GM19099 (cell line): Measurements from ENCODE around the gene CLIC4.
A peak's percentile ranks its signal among the peaks of the same experiment; 100 is the strongest.

Source experiments
- POLR2A ChIP-seq: IDR thresholded peaks from 3 replicates; pipeline ENCODE4 v1.6.1; 2011; ENCODE audit warnings: low read depth; ENCODE audit not compliant: insufficient read length; ENCODE audit errors: extremely low read depth

Gene CLIC4

DNA sequence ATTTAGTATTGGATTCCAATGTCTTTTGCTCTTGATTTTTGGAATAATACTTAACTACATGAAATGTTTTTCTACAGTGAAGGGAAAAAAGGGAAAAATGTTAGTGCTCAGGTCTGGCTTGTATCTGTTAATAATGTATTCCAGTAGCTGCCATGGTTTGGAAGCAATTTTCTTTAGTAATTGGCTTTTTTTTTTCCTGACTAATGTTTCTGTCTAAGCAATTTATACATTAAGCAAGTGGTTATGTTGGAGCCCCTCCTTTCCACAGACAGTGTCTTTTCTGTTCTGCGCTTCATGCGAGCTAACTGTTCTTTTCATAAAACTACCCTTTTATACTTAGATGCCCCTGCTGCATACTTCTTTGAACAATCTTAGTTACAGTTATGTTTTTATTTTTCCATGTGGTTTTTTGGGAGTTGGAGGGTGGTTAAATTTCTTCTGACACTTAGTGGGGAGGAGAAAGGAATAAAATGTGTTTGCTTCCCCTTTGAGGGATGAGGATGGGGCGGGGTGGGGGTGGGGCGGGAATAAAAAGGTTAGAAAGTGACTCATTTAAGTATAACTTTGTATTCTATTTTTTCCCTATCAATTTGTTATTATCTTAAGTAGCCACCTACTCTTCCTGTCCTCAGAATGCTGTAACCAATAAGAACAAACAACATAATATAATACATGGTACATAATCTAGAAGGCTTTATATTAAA is 83.1 kb downstream of the CLIC4 start:
- no peak for TF ChIP-seq POLR2A

DNA sequence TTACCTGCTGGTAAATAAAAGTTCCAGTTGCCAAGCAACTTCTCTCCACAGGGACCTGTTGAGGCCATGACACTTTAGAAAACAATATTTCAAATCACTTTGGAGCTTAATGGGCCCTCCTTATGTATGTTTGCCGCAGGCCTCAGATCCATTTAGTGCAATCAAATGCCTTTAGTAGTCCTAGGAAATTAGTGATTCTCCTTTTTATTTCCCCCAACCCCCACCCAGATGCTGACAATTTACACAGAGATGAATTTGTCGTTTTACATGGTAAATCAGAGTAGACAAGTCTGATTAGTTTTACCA is 83.6 kb downstream of the CLIC4 start:
- TF ChIP-seq POLR2A: no peak

DNA sequence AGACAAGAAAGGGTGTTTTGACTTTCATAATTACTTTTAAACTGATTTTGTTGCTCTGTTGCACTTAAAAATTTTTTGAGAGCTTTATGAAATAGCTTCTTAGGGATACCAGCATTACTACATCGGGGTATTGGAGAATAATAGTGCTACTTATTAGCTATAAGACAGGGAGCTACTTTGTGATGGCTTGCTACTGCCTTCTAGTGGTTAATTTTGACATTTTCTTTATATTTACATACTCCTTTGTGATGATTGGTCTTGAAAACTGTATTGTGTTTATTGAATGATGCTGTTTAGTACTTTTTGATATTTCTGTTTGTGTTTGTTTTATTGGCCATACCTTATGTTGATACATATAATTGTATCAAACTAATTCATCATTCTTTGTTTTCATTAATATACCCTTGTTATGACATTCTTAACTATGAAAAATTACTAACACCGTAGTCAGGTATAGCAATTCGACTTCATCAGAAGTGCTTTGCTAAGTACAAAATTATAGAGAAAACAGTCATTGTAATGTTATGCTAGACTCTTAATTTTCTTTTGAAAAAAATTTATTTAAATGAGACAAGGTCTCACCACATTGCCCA is 85.5 kb downstream of the CLIC4 start:
- TF ChIP-seq POLR2A: no peak

DNA sequence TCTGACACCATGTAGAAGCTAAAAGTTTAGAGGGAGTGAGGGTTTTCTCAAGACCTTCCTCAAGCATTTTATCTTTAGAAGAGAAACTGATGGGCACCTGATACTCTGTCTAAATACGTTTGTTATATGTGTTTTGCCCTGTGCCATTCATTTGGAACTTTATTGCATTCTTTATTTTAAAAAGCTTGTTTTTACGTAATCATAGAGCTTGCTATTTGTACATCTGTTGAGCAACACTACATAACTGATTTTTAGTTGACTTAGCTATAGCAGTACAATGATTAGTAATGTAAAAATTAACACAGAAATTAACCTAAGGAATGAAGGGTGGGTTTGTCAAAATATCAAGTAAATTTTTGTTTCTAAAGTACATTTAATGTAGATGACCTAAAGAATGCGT is 96.3 kb downstream of the CLIC4 start:
- no peak for TF ChIP-seq POLR2A

DNA sequence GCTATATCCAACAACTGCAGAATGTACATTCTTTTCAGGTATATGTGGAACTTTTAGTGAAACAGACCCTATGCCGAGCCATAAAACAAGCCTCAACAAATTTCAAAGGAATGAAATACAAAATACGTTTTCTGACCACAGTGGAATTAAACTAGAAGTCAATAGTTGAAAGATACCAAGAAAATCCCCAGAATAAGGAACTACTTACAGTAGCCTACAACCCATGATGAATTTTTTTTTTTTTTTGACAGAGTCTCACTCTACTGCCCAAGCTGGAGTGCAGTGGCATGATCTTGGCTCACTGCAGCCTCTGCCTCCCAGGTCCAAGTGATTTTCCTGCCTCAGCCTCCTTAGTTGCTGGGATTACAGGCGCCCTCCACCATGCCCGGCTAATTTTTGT is 101.4 kb downstream of the CLIC4 start:
- no peak for TF ChIP-seq POLR2A

DNA sequence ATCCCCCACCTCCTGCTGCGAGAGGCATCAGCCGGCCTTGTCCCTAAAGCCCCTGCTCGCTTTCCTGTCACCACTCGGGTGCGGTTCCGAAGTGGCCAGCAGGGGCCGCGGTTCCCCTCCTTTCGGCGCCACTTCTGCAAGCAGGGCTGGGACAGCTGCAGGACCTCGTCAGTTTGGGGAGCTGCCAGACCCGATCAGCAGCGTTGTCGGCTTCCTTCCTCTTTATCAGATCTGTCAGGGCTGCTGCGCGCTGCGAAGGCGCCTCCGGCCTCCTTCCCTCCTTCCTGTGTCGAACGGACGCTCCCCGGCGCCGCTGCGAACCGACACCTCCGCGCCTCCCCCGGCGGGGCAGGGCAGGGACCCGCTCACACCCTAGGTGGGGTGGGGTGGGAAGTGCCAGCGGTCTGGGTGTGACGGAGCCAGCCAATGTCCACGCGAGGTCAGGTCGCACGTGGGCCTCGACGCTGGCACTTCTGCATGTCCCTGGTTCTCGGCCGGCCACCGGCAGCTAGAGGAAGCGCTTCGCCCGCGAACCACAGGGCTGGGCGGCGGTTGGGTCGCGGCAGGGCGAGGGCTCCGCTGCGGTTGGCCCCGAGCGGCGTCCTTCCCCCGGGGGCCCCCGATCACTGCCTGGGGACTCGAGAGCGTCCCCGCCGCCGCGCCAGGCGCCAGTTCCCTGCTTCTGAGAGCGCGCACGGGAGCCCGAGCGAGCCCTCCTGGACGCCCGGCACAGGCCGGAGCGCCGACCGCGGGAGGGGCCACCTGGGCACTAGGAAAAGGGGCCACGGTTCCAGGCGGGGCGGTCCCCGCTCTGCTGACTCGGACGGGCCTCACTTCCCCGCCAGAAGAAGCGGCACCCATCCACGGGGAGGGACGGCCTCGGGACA is 103.0 kb downstream of the CLIC4 start:
- peak; percentile 45 for TF ChIP-seq POLR2A

DNA sequence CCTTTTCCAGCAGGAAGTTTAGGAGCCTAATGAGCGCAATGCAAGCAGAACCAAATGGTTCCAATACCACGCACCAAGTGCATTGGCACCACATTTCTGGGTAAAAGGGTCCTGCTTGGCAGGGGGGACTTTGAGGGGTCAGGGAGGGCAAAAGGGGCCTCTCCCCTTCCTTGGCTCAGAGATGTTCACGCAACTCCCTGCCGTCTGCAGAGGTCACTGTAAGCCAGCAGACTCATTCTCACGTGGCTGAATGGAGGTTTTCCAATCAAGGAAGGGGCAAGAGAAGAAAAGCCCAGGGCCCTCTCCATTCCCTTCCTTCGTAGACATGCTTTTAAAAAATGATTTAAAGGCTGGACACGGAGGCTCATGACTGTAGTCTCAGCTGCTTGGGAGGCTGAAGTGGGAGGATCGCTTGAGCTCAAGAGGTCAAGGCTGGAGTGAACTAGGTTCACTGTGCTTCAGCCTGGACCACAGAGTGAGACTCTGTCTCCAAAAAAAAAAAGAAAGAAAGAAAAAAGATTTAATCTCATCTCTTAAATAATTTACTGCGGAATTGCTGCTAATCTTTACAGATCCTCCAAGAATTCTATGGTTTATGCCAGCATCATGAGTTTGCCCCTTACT is 104.5 kb downstream of the CLIC4 start:
- no peak for TF ChIP-seq POLR2A

DNA sequence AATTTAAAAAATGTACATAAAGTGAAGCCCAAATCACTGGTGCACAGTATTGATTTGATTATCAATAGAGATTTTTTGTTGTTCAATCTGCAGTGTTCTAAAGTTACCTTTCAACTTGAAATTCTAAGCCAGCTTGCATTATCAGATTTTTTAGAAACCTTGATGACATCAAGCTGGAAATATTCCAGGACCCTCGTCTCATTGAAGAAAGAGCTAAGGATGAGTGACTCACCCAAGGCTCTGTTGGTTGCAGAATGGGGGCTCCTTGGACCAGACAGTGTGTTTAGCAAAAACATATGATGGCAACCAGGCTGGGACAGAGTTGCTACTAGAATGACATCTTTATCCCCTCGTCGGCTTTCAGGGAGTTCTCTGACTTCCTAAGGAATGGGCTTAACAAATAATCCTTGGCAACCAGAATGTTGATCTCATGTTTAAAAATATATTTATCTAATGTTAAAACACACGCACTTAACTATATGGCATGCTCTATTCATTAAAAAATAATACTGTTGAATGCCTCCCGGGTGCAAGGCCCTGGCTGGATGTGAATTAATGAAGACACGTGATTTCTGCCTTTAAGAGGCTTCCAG is 105.2 kb downstream of the CLIC4 start:
- TF ChIP-seq POLR2A: no peak

DNA sequence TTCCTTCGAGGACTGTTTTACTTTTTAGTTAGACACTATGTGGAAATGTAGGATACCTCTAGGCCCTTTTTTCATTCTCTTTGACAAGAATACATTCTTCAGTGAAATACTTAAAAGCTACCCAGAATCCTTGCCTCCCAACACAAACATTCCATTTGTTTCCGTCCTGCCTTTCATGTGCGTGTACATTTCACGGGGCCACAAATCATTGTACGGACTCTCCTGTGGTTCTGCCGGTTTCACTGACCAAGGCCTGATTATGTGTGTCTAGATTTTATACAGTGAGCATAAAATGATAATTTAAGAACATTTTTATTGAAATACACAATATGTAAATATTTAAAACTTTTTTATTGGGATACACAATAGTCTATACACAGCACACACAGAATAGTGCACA is 108.4 kb downstream of the CLIC4 start:
- no peak for TF ChIP-seq POLR2A

DNA sequence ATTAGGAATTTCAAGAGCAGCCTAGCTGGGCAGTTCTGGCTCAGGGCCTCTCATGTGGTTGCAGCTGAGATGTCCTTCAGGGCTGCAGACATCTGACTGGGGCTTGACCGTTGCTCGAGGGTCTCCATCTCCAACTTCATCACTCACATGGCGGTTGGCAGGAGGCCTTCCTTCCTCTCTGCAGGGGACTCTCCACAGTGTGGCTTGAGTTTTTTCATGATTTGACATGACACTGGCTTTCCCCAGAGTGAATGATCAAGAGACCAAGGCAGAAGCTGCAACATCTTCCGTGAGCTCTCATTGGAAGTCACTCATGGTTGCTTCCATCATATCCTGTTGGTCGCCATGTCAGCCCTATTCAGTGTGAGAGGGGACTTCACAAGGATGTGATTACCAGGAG is 110.2 kb downstream of the CLIC4 start:
- TF ChIP-seq POLR2A: no peak

DNA sequence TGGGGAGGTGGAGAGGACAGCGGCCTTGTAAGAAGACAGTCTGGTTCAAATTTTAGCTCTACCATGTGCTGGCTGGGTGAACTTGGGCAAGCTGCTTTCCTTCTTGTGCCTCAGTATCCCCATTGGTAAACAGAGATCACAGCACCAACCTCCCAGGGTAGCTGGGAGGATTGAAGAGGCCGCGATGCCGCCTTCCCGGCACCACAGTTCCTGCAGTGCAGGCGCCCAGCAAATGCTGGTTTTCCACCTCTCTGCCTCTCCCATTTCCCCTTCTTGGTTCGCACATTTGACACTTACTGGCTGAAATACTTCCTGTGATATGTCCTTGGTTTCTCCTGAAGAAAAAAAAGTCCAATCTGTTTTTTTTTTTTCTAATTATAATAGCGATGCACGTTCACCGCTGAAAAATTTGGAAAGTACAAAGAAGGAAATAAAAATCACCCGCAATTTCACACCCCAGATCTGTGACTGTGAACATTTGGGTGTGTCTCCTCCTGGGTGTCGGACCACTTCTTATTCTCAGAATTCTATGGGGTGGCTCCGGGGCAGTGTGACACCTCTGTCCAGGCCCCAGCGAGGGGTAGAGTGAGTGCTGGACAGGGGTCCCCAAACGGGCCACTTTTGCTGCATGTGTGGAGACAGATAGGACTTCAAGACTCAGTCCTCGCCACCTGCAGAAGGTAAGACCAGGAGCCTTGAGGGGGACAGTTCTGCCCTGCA is 111.7 kb downstream of the CLIC4 start:
- no peak for TF ChIP-seq POLR2A

DNA sequence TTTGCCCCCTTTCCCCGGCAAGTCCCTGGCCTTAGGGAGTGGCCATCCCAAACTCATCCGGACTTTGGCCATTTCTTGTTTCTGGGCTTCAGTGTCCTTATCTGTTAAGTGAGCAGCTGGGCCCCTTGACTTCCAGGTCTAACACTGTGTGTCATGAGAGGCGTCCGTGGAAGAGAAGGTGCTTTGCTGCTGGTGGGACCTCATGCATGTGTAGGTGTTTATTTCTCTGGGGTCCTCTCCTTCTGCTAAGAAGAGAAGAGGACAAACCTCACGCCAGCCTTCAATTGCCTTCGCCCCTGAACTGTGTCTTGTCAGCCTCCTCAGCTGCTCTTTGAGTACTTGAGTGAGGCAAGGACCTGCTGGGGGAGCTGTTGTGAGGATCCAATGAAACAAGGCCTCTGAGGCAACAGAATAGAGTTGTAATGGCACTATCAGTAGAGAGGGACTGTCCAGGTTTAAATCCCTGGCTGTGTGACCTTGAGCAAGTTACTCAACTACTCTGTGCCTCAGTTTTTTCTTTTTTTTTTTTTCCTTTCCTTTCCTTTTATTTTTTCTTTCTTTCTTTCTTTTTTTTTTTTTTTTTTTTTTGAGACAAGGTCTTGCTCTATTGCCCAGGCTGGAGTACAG is 112.4 kb downstream of the CLIC4 start:
- TF ChIP-seq POLR2A: no peak

DNA sequence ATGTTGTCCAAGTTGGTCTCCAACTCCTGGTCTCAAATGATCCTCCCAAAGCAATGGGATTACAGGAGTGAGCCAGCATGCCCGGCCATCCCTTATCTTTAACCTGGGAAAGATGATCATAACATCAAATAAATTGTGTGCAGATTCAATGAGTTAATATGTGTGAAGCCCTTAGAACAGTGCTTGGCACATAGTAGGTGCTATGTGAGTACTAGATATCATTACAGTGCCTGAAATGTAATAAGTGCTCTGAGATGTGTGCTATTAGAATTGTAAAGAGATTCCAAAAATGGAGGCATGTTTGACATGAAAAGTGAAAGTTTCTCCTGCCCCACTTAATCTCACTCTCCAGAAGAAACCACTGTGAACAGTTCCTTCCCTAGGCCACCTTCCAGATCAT is 113.0 kb downstream of the CLIC4 start:
- no peak for TF ChIP-seq POLR2A
